Measurements from ENCODE around the gene ZNF385B. TPM values are rescaled to one million over a fixed set of nuclear protein-coding genes. Genes with fewer than 3 reads are reported as not detected.
A peak's percentile ranks its signal among the peaks of the same experiment; 100 is the strongest.
"Not testable (repeated sequence)": the region's sequence is repeated elsewhere in the genome, so short reads cannot be mapped to it uniquely, and the experiment has no call there.

The ZNF385B gene
- total RNA-seq, 4 donors from 2014 or later, result 0.74 to 4.6 (median 0.82) TPM; not detected in 1

- no peak for DNase-seq (ENCODE audit: low spot score)
- TF ChIP-seq CTCF (IDR thresholded peaks at IDR 0.05), result no peak
- no peak for ATAC-seq (ENCODE audit: low FRiP score)
These were observed 390.4 kb downstream of the ZNF385B start for GRCh38 chr2:179470992-179471391.

- no peak for TF ChIP-seq CTCF (IDR thresholded peaks at IDR 0.05)
- DNase-seq (ENCODE audit: low spot score) (no peak), ATAC-seq (ENCODE audit: low FRiP score) (no peak)
These were observed 391.3 kb downstream of the ZNF385B start for GRCh38 chr2:179470089-179470488.

GRCh38 chr2:179467960-179468359, 393.5 kb downstream of the ZNF385B start:
- ATAC-seq (ENCODE audit: low FRiP score), result no peak
- DNase-seq (ENCODE audit: low spot score), result no peak
- no peak for TF ChIP-seq CTCF (IDR thresholded peaks at IDR 0.05)

GRCh38 chr2:179467111-179467510, 394.3 kb downstream of the ZNF385B start:
- DNase-seq (ENCODE audit: low spot score) (no peak), ATAC-seq (ENCODE audit: low FRiP score) (no peak)
- no peak for TF ChIP-seq CTCF (IDR thresholded peaks at IDR 0.05)

GRCh38 chr2:179461420-179461819, 400.0 kb downstream of the ZNF385B start:
- TF ChIP-seq CTCF (IDR thresholded peaks at IDR 0.05), result no peak
- no peak for DNase-seq (ENCODE audit: low spot score)
- no peak for ATAC-seq (ENCODE audit: low FRiP score)

GRCh38 chr2:179460181-179460929, 401.1 kb downstream of the ZNF385B start:
- DNase-seq (ENCODE audit: low spot score) (peak; percentile 34), ATAC-seq (ENCODE audit: low FRiP score) (peak; percentile 62)
- no peak for TF ChIP-seq CTCF (IDR thresholded peaks at IDR 0.05)

- ATAC-seq (ENCODE audit: low FRiP score); DNase-seq (ENCODE audit: low spot score): not testable (repeated sequence)
These were observed 403.3 kb downstream of the ZNF385B start for GRCh38 chr2:179458113-179458512.

Data from omental fat pad (tissue), 4 donors.